K562 (cell line): ENCODE results near the gene CLGN. TPM values are rescaled to one million over a fixed set of nuclear protein-coding genes. Genes with fewer than 3 reads are reported as not detected.

ENCODE experiments used
- CEBPG ChIP-seq, 3 experiments: fragments of 200-800 bp in 1 of 3; sonication (Bioruptor generic) in 1 of 3; sonication (generic) in 1 of 3; formaldehyde crosslinking in 1 of 3; IDR thresholded peaks in 2 of 3; conservative IDR thresholded peaks in 1 of 3; 2 replicates each; pipeline versions ENCODE4 v1.6.1 to v1.8.0; 2016 to 2022; ENCODE audit warnings: missing compliant biosample characterization in 2 of 3, missing genetic modification characterization in 2 of 3, mild to moderate bottlenecking in 1 of 3, missing genetic modification reagents in 1 of 3
- EP400 ChIP-seq: fragments of 450-650 bp; IDR thresholded peaks from 2 replicates; pipeline ENCODE4 v1.6.1; 2017; ENCODE audit warnings: antibody characterized with exemption, mild to moderate bottlenecking, moderate library complexity
- ERF ChIP-seq: fragments of 450-650 bp; formaldehyde crosslinking; IDR thresholded peaks from 2 replicates; pipeline ENCODE4 v1.4.0; 2020; ENCODE audit warnings: mild to moderate bottlenecking, mixed read lengths
- ESRRA ChIP-seq: fragments of 450-650 bp; IDR thresholded peaks from 2 replicates; pipeline ENCODE4 v1.6.1; 2014; ENCODE audit warnings: low read depth, mild to moderate bottlenecking, moderate library complexity, borderline replicate concordance
- GABPA ChIP-seq: fragments of 200-800 bp; sonication (Bioruptor generic); conservative IDR thresholded peaks from 2 replicates; pipeline ENCODE4 v1.6.1; 2016; ENCODE audit warnings: low read depth, missing genetic modification characterization, missing compliant biosample characterization
- GABPB1 ChIP-seq: sonication (generic); formaldehyde crosslinking; IDR thresholded peaks from 2 replicates; pipeline ENCODE4 v1.8.0; 2022; ENCODE audit warnings: mild to moderate bottlenecking, missing genetic modification reagents
- HLTF ChIP-seq: fragments of 450-650 bp; IDR thresholded peaks from 2 replicates; pipeline ENCODE4 v1.6.1; 2016
- LCOR ChIP-seq: sonication (generic); formaldehyde crosslinking; IDR thresholded peaks from 2 replicates; pipeline ENCODE4 v1.8.0; 2022; ENCODE audit warnings: mild to moderate bottlenecking, missing genetic modification reagents
- MITF ChIP-seq: IDR thresholded peaks from 2 replicates; pipeline ENCODE4 v1.6.1; 2014; ENCODE audit warnings: antibody characterized with exemption
- MYNN ChIP-seq, 2 experiments: sonication (generic); formaldehyde crosslinking in 1 of 2; IDR thresholded peaks; 2 replicates each; pipeline versions ENCODE4 v1.5.0 to v1.6.1; 2016 to 2020; ENCODE audit warnings: antibody characterized with exemption in 1 of 2, missing genetic modification reagents in 1 of 2
- NCOR1 ChIP-seq: fragments of 450-650 bp; IDR thresholded peaks from 2 replicates; pipeline ENCODE4 v1.6.1; 2016; ENCODE audit warnings: mild to moderate bottlenecking, moderate library complexity
- SREBF1 ChIP-seq: fragments of 150-350 bp; IDR thresholded peaks from 2 replicates; pipeline ENCODE4 v1.6.1; 2014; ENCODE audit warnings: antibody characterized with exemption, low read depth, low read length, borderline replicate concordance
- TAF9B ChIP-seq: fragments of 450-650 bp; IDR thresholded peaks from 2 replicates; pipeline ENCODE4 v1.6.1; 2018; ENCODE audit warnings: mild to moderate bottlenecking; ENCODE audit not compliant: partially characterized antibody
- WHSC1 ChIP-seq: IDR thresholded peaks from one replicate; pipeline ENCODE4 v1.6.1; 2012; ENCODE audit warnings: low read length, control low read depth, inconsistent platforms
- ZBTB1 ChIP-seq: sonication (generic); formaldehyde crosslinking; IDR thresholded peaks from 2 replicates; pipeline ENCODE4 v1.8.1; 2023; ENCODE audit warnings: missing genetic modification reagents, low read depth, mild to moderate bottlenecking, borderline replicate concordance
- ZKSCAN8 ChIP-seq: fragments of 200-800 bp; sonication (Bioruptor generic); IDR thresholded peaks from 2 replicates; pipeline ENCODE4 v1.6.1; 2016; ENCODE audit warnings: missing genetic modification characterization, missing compliant biosample characterization
- ZNF324 ChIP-seq: fragments of 250-450 bp; sonication (Bioruptor Pico); IDR thresholded peaks from 2 replicates; pipeline ENCODE4 v1.4.0; 2020; ENCODE audit warnings: mild to moderate bottlenecking
- polyA plus RNA-seq, 8 experiments: library from polyadenylated mRNA; depleted of rRNA in 4 of 8; stranded (reverse) in 5 of 8; unstranded in 3 of 8; fragments of >200 nt; fragmentation: Nextera tagmentation in 2 of 8; fragmentation: Illumina TruSeq in 1 of 8; extraction: Ambion mirVana in 2 of 8; extraction: Trizol in 1 of 8; gene quantifications; 2 replicates each; pipeline versions ENCODE4 v1.2.1 to v1.2.3, GENCODE V29; 2011 to 2014; ENCODE audit warnings: inconsistent platforms in 1 of 8, missing spikeins in 1 of 8
- total RNA-seq, 7 experiments: library from RNA; depleted of rRNA in 6 of 7; stranded (reverse); fragments of >200 nt in 6 of 7; fragmentation: Illumina TruSeq in 2 of 7; extraction: Trizol in 2 of 7; gene quantifications; 2 replicates each; pipeline versions ENCODE4 v1.2.1 to v1.2.3, GENCODE V29; 2011 to 2021; ENCODE audit warnings: low replicate concordance in 1 of 7
- TF ChIP-seq, protein P1 (sequence below): sonication (generic); formaldehyde crosslinking; IDR thresholded peaks from 2 replicates; pipeline ENCODE4 v1.8.1; 2023; ENCODE audit warnings: missing genetic modification reagents, mild to moderate bottlenecking, borderline replicate concordance
- TF ChIP-seq, protein P2 (sequence below): IDR thresholded peaks from 3 replicates; pipeline ENCODE4 v1.6.1; 2011; ENCODE audit warnings: borderline replicate concordance, mild to moderate bottlenecking, moderate library complexity; ENCODE audit not compliant: insufficient read length; ENCODE audit errors: extremely low read depth

CLGN gene
- total and polyA plus RNA-seq, 9 of the 15 experiments (the other 6 are each of a cell fraction or from before 2014, with no cell fraction given), result 0.22 to 3.6 (median 2.7) TPM

DNA sequence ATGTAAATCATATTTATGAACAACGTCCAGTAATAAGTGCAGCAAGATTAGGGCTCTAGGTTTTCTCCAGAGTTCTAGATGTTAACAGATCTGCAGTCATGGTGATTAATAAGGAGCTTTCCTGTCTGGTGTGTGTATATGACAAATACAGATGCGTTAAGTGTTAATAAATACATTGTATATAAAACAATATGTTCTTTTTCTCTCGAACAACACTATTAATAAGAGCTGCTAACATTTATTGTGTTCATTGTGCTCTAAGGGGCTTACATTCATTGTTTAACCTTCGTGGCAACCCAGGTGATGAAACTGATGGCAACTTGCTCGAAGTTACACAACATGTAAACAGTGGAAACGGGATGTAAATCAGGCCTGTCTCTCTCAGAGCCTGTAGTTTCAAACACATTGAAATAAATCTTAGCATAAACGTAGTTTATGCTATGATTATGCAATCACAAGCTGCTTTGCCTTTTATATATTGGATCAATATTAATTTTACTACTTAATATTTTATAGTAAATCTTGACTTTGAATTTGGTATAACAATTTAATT is 547 bp upstream of the CLGN start (continued):
- TF ChIP-seq, protein P1, sequence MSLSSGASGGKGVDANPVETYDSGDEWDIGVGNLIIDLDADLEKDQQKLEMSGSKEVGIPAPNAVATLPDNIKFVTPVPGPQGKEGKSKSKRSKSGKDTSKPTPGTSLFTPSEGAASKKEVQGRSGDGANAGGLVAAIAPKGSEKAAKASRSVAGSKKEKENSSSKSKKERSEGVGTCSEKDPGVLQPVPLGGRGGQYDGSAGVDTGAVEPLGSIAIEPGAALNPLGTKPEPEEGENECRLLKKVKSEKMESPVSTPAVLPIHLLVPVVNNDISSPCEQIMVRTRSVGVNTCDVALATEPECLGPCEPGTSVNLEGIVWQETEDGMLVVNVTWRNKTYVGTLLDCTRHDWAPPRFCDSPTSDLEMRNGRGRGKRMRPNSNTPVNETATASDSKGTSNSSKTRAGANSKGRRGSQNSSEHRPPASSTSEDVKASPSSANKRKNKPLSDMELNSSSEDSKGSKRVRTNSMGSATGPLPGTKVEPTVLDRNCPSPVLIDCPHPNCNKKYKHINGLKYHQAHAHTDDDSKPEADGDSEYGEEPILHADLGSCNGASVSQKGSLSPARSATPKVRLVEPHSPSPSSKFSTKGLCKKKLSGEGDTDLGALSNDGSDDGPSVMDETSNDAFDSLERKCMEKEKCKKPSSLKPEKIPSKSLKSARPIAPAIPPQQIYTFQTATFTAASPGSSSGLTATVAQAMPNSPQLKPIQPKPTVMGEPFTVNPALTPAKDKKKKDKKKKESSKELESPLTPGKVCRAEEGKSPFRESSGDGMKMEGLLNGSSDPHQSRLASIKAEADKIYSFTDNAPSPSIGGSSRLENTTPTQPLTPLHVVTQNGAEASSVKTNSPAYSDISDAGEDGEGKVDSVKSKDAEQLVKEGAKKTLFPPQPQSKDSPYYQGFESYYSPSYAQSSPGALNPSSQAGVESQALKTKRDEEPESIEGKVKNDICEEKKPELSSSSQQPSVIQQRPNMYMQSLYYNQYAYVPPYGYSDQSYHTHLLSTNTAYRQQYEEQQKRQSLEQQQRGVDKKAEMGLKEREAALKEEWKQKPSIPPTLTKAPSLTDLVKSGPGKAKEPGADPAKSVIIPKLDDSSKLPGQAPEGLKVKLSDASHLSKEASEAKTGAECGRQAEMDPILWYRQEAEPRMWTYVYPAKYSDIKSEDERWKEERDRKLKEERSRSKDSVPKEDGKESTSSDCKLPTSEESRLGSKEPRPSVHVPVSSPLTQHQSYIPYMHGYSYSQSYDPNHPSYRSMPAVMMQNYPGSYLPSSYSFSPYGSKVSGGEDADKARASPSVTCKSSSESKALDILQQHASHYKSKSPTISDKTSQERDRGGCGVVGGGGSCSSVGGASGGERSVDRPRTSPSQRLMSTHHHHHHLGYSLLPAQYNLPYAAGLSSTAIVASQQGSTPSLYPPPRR (CRISPR knock-in tag), result no peak
- TF ChIP-seq MITF (no peak), EP400 (peak; percentile 49; the same call in 1 of the 2 replicates), ERF (no peak), SREBF1 (no peak), TAF9B (no peak), ESRRA (no peak), ZNF324 (CRISPR knock-in tag) (no peak), GABPB1 (CRISPR knock-in tag) (no peak), HLTF (no peak), MYNN (IDR thresholded peaks at IDR 0.05) (no peak), MYNN (CRISPR knock-in tag; IDR thresholded peaks at IDR 0.05) (no peak), CEBPG (CRISPR knock-in tag; IDR thresholded peaks at IDR 0.05) (peak; percentile 74), CEBPG (tag; conservative IDR thresholded peaks at IDR 0.05 in 1 of 2, IDR thresholded peaks at IDR 0.05 in 1 of 2) (peak; percentile 98 to 99), NCOR1 (no peak), ZKSCAN8 (peak; percentile 86; the same call in 1 of the 2 replicates), WHSC1 (no peak), ZBTB1 (no peak), GABPA (tag) (peak; percentile 21; the same call in 1 of the 2 replicates), LCOR (CRISPR knock-in tag) (no peak)
- TF ChIP-seq, protein P2, sequence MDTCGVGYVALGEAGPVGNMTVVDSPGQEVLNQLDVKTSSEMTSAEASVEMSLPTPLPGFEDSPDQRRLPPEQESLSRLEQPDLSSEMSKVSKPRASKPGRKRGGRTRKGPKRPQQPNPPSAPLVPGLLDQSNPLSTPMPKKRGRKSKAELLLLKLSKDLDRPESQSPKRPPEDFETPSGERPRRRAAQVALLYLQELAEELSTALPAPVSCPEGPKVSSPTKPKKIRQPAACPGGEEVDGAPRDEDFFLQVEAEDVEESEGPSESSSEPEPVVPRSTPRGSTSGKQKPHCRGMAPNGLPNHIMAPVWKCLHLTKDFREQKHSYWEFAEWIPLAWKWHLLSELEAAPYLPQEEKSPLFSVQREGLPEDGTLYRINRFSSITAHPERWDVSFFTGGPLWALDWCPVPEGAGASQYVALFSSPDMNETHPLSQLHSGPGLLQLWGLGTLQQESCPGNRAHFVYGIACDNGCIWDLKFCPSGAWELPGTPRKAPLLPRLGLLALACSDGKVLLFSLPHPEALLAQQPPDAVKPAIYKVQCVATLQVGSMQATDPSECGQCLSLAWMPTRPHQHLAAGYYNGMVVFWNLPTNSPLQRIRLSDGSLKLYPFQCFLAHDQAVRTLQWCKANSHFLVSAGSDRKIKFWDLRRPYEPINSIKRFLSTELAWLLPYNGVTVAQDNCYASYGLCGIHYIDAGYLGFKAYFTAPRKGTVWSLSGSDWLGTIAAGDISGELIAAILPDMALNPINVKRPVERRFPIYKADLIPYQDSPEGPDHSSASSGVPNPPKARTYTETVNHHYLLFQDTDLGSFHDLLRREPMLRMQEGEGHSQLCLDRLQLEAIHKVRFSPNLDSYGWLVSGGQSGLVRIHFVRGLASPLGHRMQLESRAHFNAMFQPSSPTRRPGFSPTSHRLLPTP, result no peak
